Neural progenitor cell (in vitro differentiated cells): ENCODE results near the gene CLEC5A. TPM values are rescaled to one million over a fixed set of nuclear protein-coding genes. Genes with fewer than 3 reads are reported as not detected.

Source experiments
- DNase-seq: peaks from one replicate; pipeline ENCODE4 v3.0.0-alpha.2; 2016; ENCODE audit warnings: low spot score
- H2AFZ ChIP-seq: fragments of 200-600 bp; sonication (generic); replicated peaks from 2 replicates; pipeline ENCODE4 v1.6.1; 2016; ENCODE audit warnings: antibody characterized with exemption
- H3F3A ChIP-seq: fragments of 200-600 bp; sonication (generic); 2 replicates; pipeline ENCODE4 v1.6.1; 2016; ENCODE audit warnings: antibody characterized with exemption, low read depth
- H3K27ac ChIP-seq: fragments of 200-600 bp; sonication (generic); 2 replicates; pipeline ENCODE4 v1.5.1; 2016; ENCODE audit warnings: mild to moderate bottlenecking
- H3K27me3 ChIP-seq: fragments of 200-600 bp; sonication (generic); 2 replicates; pipeline ENCODE4 v1.6.1; 2016; ENCODE audit warnings: mild to moderate bottlenecking, moderate library complexity
- H3K36me3 ChIP-seq: fragments of 200-600 bp; sonication (generic); 2 replicates; pipeline ENCODE4 v1.5.1; 2016
- H3K4me1 ChIP-seq: fragments of 200-600 bp; sonication (generic); 2 replicates; pipeline ENCODE4 v1.6.1; 2016; ENCODE audit warnings: mixed run types
- H3K4me2 ChIP-seq: fragments of 200-600 bp; sonication (generic); 2 replicates; pipeline ENCODE4 v1.6.1; 2016
- H3K4me3 ChIP-seq: fragments of 200-600 bp; sonication (generic); 2 replicates; pipeline ENCODE4 v1.5.1; 2016
- H3K79me2 ChIP-seq: fragments of 200-600 bp; sonication (generic); 2 replicates; pipeline ENCODE4 v1.6.1; 2016; ENCODE audit warnings: low read depth
- H3K9ac ChIP-seq: fragments of 200-600 bp; sonication (generic); 2 replicates; pipeline ENCODE4 v1.6.1; 2016
- H3K9me3 ChIP-seq: fragments of 200-600 bp; sonication (generic); 2 replicates; pipeline ENCODE4 v1.5.1; 2016; ENCODE audit warnings: low read depth
- H4K20me1 ChIP-seq: fragments of 200-600 bp; sonication (generic); 2 replicates; pipeline ENCODE4 v1.6.1; 2016; ENCODE audit warnings: low read depth
- H3K27ac Mint-ChIP-seq: 3 replicates; pipeline ENCODE4 v1.8.0; 2021; ENCODE audit warnings: mixed read lengths
- H3K27me3 Mint-ChIP-seq: 2 replicates; pipeline ENCODE4 v1.8.0; 2022; ENCODE audit warnings: low read depth, mild to moderate bottlenecking, inconsistent platforms, moderate library complexity, mixed read lengths; ENCODE audit not compliant: insufficient read depth
- H3K36me3 Mint-ChIP-seq: 3 replicates; pipeline ENCODE4 v1.8.0; 2021; ENCODE audit warnings: mixed read lengths
- H3K4me1 Mint-ChIP-seq: 3 replicates; pipeline ENCODE4 v1.8.0; 2021; ENCODE audit warnings: mixed read lengths
- H3K4me3 Mint-ChIP-seq: 3 replicates; pipeline ENCODE4 v1.8.0; 2021; ENCODE audit warnings: mild to moderate bottlenecking, moderate library complexity, mixed read lengths
- H3K9me3 Mint-ChIP-seq: 3 replicates; pipeline ENCODE4 v1.8.0; 2020; ENCODE audit warnings: mixed read lengths
- EZH2 ChIP-seq: fragments of 200-600 bp; sonication (generic); IDR thresholded peaks from 2 replicates; pipeline ENCODE4 v1.6.1; 2017; ENCODE audit warnings: antibody characterized with exemption, mild to moderate bottlenecking, moderate library complexity
- EZH2phosphoT487 ChIP-seq: fragments of 200-600 bp; sonication (generic); IDR thresholded peaks from 2 replicates; pipeline ENCODE4 v1.6.1; 2017; ENCODE audit warnings: antibody characterized with exemption
- total RNA-seq: library from RNA; depleted of rRNA; stranded (reverse); fragments of >200 nt; gene quantifications from 2 replicates; pipeline ENCODE4 v1.2.3, GENCODE V29; 2015; ENCODE audit warnings: low replicate concordance
- TF ChIP-seq, protein P1 (sequence below): fragments of 200-600 bp; sonication (generic); IDR thresholded peaks from 2 replicates; pipeline ENCODE4 v1.5.1; 2017; ENCODE audit warnings: antibody characterized with exemption, mild to moderate bottlenecking

Gene CLEC5A
- total RNA-seq, 1 donor from 2014 or later = not detected

DNA sequence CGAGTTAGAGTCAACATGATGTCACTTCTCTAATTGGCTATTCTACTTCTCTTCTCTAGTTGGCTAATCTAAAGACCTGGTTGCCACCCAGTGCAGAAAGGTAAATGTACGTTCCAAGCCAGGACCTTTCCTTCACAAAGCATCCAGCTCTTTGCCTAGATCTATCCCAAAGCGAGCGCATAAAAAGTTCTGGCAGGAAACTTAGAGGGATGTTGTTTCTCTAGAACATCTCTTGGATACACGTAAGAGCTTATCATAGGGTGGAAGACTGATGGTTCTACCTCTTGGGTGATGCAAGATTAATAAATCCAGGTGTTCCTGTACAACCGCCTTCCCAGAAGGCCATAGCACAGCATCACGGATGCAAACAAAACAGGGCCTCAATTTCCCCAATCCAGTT is 26.9 kb upstream of the CLEC5A start, which contains the start of gene TAS2R38:
Gene TAS2R38, minus strand, starts transcription at position 101 of the 400 bp plus-strand sequence. Its CDS starts 84 bp downstream, at position 17.
- no peak within 1 kb of the TSS for H3K4me2 ChIP-seq
- H3K9ac ChIP-seq = no peak within 1 kb of the TSS
- H4K20me1 ChIP-seq = no peaks in the 10 kb centered on the region
- H3K9me3 ChIP-seq = no peaks in the 10 kb centered on the region
- DNase-seq = no peak
- no peaks in the 10 kb centered on the region for H3F3A ChIP-seq
- Mint-ChIP-seq H3K9me3 (no peaks in the 10 kb centered on the region), H3K27me3 (peaks cover 2% of the 10 kb centered on the region), H3K36me3 (no peaks in the 10 kb centered on the region), H3K27ac (no peak within 1 kb of the TSS), H3K4me3 (no peak within 1 kb of the TSS), H3K4me1 (no peaks in the 10 kb centered on the region)
- H3K36me3 ChIP-seq = no peaks in the 10 kb centered on the region
- no peaks in the 10 kb centered on the region for H3K79me2 ChIP-seq
- H3K4me1 ChIP-seq = no peaks in the 10 kb centered on the region
- no peak within 1 kb of the TSS for H2AFZ ChIP-seq
- TF ChIP-seq EZH2 (no peak), EZH2phosphoT487 (no peak)
- TF ChIP-seq, protein P1, sequence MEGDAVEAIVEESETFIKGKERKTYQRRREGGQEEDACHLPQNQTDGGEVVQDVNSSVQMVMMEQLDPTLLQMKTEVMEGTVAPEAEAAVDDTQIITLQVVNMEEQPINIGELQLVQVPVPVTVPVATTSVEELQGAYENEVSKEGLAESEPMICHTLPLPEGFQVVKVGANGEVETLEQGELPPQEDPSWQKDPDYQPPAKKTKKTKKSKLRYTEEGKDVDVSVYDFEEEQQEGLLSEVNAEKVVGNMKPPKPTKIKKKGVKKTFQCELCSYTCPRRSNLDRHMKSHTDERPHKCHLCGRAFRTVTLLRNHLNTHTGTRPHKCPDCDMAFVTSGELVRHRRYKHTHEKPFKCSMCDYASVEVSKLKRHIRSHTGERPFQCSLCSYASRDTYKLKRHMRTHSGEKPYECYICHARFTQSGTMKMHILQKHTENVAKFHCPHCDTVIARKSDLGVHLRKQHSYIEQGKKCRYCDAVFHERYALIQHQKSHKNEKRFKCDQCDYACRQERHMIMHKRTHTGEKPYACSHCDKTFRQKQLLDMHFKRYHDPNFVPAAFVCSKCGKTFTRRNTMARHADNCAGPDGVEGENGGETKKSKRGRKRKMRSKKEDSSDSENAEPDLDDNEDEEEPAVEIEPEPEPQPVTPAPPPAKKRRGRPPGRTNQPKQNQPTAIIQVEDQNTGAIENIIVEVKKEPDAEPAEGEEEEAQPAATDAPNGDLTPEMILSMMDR = no peak
- no peaks in the 10 kb centered on the region for H3K27me3 ChIP-seq
- no peak within 1 kb of the TSS for H3K4me3 ChIP-seq
- H3K27ac ChIP-seq = no peak within 1 kb of the TSS

DNA sequence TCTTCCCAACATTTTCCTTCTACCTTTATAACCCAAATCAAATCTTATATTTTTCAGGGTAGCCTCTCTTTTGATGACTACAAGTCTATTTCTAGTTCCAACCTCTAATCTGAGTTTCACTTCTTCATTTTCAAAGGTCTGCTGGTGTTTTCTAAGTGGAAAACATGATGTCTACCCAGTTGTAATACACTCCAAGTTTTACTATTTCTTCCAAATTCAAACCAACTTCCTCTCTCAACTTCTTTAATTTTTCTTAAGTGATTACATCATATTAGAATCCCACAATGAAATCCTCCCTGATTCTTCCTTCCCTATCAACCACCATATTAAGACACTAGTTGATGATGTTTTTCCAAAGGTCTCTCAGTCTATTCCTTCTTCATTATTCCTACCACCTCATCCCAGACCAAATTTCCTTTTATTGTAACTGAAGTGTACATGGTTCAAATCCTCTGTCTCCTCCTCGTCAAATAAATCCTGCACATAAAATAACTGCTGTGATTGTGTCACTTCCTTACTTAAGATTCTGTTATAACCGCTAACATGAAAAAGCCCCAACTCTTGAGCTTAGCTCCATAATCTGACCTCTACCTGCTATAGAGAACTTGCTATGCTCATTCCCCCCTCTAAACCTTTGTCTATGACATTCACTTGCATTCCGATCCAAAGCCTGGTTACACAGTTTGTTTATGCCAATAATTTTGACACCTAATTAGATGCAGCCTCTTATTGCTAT is 14.1 kb upstream of the CLEC5A start:
- H3K9ac ChIP-seq = no peak overlapping the region
- H3K79me2 ChIP-seq = no peaks in the 10 kb centered on the region
- peaks cover 6% of the 10 kb centered on the region for H3K9me3 Mint-ChIP-seq
- H3K4me2 ChIP-seq = no peak overlapping the region
- no peak overlapping the region for H3K27ac Mint-ChIP-seq
- H3K4me3 ChIP-seq = no peak overlapping the region
- no peak for DNase-seq
- no peaks in the 10 kb centered on the region for H4K20me1 ChIP-seq
- H3K27me3 Mint-ChIP-seq = peaks cover 2% of the 10 kb centered on the region
- H3K4me1 ChIP-seq = no peaks in the 10 kb centered on the region
- no peaks in the 10 kb centered on the region for H3F3A ChIP-seq
- H3K36me3 Mint-ChIP-seq = no peaks in the 10 kb centered on the region
- no peak overlapping the region for H3K27ac ChIP-seq
- H2AFZ ChIP-seq = no peak overlapping the region
- no peaks in the 10 kb centered on the region for H3K9me3 ChIP-seq
- TF ChIP-seq EZH2phosphoT487 = no peak
- TF ChIP-seq EZH2 = no peak
- TF ChIP-seq, protein P1 = no peak
- no peaks in the 10 kb centered on the region for H3K36me3 ChIP-seq
- H3K27me3 ChIP-seq = no peaks in the 10 kb centered on the region
- H3K4me1 Mint-ChIP-seq = peaks cover 12% of the 10 kb centered on the region
- H3K4me3 Mint-ChIP-seq = no peak overlapping the region

- Histone ChIP-seq H3K4me3 (no peak overlapping the region), H3K36me3 (no peaks in the 10 kb centered on the region), H3K27ac (no peak overlapping the region), H2AFZ (no peak overlapping the region), H3K9ac (no peak overlapping the region), H3F3A (no peaks in the 10 kb centered on the region), H3K9me3 (no peaks in the 10 kb centered on the region), H3K27me3 (no peaks in the 10 kb centered on the region), H3K79me2 (no peaks in the 10 kb centered on the region), H3K4me2 (no peak overlapping the region), H4K20me1 (no peaks in the 10 kb centered on the region), H3K4me1 (no peaks in the 10 kb centered on the region)
- no peak for DNase-seq
- no peak overlapping the region for H3K27ac Mint-ChIP-seq
- no peaks in the 10 kb centered on the region for H3K4me1 Mint-ChIP-seq
- no peak overlapping the region for H3K4me3 Mint-ChIP-seq
- no peak for TF ChIP-seq EZH2
- TF ChIP-seq, protein P1 = no peak
- TF ChIP-seq EZH2phosphoT487 = no peak
- no peaks in the 10 kb centered on the region for H3K36me3 Mint-ChIP-seq
- peaks cover 3% of the 10 kb centered on the region for H3K27me3 Mint-ChIP-seq
- no peaks in the 10 kb centered on the region for H3K9me3 Mint-ChIP-seq
Observed at GRCh38 chr7:141956084-141956483, 9.3 kb upstream of the CLEC5A start.
